GM11168 (cell line): Measurements from ENCODE around the gene FAM221B.

Experiments
- in situ Hi-C: fragments of 300-500 bp; cut with MboI; formaldehyde crosslinking; loops from one replicate; pipeline ENCODE4 v1.12.0; 2022; ENCODE audit warnings: low sequenced_read_pairs; ENCODE audit not compliant: unreplicated experiment

Gene FAM221B, protein sequence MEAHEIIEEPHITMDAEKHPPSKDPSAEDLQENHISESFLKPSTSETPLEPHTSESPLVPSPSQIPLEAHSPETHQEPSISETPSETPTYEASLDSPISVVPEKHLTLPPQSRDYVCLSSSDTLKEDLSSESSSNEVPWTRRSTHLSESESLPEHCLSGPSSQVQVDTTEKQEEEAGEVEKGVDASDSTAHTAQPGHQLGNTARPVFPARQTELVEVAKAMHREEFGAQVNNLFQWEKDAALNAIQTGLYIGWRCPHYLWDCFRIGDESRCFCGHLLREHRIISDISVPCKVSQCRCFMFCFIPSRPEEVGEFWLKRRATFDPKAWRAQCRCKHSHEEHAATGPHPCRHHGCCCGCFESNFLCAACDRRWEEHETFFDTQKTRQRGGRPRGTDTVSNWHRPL

DNA sequence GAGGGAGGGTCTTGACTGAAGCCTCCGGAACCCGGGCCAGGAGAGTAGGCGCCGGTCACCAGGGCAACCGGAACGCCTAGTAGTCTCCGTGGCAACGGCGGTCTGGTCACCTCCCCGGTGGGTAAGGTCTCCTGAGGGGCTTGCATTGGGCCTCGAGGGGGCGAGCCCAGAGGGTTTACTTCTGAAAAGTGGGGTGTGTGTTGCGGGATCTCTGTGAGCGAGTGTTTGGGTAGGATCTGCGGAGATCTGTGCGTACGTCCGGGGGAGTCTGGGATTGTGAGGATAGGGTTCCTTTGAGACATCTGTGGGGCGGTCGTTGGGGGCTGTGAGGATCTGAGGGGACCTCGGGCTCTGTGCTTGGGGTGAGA lies at the start of gene FAM221B:
FAM221B (minus strand) TSS at position 17 of the 368 bp plus-strand sequence. CDS start 2,571 bp downstream, outside the sequence.
- in situ Hi-C loops, result no loop called here

DNA sequence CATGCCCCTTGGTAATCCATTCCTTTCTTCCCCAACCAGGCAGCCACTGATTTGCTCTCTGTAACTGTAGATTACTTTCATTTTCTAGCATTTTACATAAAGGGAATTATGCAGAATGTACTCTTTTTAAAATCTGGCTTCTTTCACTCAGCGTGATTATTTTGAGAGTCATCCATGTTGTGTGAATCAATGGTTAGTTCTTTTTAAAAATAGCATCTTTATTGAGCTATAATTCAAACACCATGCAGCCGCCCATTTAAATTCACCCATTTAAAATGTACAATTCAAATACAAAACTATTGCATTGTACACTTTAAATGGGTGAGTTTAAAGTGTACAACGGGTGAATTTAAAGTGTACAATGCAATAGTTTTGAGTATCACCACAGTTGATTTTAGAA lies 44.0 kb upstream of the FAM221B start:
- in situ Hi-C loops, result no loop called here

DNA sequence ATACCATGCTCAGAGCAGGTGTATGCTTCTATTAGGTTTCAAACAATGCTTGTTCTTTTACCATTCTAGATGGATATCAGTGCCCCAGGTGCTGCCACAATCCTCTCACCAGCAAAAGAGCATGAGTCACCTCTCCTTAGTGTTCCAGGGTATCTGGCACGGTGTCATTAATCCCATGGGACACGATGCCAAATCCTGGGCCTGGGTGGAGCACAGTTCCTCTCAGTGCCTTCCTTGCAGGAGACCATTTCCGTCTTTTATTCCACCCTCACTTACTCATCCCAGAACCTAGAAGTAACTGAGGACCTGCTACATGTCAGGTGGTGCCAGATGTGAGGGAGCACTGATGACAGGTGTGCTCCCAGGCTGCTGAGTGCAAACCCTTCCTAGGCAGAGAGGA lies 43.0 kb upstream of the FAM221B start:
- in situ Hi-C loops, result no loop called here

DNA sequence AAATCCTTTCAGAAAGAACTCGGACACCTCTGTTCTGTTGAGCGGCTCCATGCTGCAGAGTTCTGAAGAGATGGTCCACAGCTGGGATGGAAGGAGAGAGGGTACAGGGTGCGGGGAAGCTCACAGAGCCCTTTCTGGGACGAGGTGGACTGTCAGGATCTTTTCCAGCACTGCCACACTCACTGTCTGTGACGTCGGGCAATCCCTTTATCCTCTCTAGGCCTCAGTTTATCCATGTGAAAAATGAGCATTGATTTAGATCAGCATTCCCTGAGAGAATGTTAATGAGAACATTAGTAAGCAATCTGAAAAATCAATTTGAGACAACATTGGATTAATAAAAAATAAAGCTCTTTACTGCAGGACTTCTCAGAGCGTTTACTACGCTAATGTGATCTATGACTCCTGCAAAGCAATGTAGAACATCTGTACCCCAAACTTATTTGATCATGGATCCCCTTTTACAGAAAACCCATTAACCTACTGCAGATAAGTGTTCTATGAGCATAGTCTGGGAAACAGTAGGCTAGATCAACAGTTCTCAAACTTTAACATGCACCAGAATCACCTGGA lies 41.9 kb upstream of the FAM221B start, which contains the start of gene OR13J1:
OR13J1 (minus strand) TSS at position 51 of the 573 bp plus-strand sequence; CDS start at position 51, 0 bp downstream.
- in situ Hi-C loops, result no loop called here

DNA sequence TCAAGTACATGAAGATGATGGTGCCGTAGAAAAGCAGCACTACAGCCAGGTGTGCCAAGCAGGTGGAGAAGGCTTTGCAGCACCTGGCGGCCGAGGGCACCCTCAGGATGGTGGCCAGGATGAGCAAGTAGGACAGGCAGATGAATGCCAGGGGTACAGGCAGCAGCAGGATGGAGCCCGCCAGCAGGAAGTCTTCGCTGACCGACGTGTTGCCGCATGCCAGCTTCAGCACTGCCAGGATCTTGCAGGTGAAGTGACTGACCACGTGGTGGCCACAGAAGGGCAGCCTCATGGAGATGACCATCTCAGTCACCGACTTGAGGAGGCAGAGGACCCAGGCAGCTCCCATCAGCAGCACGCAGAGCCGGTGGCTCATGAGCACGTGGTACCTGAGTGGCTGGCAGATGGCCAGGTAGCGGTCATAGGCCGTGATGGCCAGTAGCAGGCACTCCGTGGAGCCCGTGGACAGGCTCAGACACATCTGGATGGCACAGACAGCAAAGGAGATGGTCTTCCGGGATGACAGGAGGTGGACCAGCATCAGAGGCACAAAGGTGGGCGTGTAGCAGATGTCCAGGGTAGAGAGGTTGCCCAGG lies 41.2 kb upstream of the FAM221B start:
- in situ Hi-C loops, result no loop called here

DNA sequence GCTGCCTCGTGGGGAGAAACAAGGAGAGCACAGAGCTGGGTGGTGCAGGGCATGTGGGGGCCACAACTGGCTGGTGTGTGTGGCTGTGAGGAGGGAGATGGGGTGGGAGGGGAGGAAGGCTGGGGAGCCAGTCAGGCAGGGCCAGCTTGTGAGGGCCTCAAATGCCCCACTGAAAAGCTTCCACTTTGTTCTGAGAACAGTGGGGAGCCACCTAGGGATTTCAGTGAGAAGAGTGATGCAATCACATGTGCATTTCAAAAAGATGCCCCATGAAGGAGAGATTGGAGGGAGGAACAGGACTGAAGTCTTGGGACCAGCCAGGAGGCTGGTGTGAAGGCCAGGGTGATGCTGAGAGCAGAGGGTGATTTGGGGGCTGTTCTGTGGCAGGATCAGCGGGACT lies 40.4 kb upstream of the FAM221B start:
- in situ Hi-C loops, result no loop called here

DNA sequence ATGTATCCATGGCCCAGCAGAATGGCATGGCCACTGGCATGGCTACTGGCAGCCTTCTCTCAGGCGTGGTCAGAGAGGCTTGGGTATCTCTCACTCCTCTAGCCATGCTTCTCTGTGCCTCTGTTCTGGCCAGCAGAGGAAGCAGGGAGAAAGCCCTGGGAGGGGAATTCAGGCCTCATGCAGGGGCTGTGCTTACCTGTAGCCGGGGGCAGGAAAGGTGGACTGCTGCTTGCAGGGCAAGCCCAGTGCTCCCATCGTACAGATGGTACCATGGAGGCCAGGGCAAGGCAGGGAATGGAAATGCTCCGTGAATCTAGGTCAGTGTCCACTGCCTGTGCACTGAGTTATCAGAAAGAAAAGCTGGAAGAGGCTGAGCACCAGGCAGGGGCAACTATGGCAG lies 39.0 kb upstream of the FAM221B start:
- in situ Hi-C loops, result no loop called here

DNA sequence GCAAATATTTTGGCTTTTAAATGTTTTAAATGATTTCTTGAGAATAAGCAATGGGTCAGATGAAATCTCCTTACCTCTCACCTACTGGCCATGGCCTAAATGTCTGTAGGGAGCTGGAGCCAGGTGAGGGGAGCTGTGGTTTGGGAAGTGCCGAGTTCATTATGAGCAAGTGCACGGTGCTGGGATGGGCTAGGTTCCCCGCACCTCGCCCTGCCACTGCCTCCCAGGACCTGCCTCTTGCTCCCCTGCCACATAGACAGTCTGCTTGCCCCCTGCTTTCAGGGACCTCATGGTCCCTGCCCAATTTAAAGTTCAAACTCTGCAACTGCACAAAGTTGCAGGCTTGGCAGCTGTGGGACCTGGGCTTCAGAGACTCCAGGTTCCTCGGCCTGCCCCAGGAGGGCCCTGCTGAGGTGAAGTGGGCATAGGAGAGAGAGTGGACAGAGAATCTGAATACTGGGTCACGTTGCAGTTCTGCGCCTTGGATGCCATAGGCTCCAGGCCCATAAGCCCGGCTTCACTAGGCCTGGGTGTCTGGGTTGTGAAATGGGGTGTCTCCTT lies 36.2 kb upstream of the FAM221B start:
- in situ Hi-C loops, result no loop called here

DNA sequence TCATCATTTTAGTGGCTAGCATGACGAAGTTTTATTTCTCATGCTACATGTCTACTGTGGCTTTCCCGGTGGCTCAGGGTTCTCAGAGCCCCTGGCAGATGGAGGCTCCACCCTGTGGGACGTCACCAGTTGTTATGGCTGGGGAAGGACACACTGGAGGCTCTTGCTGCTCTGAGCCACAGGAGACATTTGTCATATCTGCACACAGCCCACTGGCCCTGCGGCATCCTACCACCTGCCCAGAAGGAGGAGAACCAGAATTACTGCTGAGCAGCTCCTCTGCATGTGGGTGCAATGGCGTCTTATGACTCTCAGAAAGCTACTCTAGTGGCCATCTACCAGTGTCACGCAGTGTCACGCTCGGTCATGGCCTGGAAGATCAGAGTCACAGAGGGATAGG lies 35.1 kb upstream of the FAM221B start:
- in situ Hi-C loops, result no loop called here

DNA sequence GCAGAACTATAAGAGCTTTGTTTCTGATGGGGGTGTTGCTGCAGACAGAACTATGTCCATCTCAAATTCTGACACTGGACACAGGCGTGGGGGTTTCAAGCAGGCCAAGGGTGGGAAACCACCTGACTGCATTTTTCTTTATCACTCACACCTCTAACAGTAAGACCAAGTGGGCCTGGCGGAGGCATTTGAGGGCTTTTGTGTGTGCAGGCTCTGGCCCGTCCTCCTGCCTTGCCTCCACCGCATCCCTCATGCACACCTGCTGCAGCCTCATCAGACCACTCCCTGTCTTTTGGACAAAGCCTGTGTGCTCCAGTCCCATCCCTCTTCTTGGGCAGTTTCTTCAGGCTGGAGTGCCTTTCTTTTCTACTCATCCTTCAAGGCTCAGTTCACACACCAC lies 33.8 kb upstream of the FAM221B start:
- in situ Hi-C loops, result no loop called here

DNA sequence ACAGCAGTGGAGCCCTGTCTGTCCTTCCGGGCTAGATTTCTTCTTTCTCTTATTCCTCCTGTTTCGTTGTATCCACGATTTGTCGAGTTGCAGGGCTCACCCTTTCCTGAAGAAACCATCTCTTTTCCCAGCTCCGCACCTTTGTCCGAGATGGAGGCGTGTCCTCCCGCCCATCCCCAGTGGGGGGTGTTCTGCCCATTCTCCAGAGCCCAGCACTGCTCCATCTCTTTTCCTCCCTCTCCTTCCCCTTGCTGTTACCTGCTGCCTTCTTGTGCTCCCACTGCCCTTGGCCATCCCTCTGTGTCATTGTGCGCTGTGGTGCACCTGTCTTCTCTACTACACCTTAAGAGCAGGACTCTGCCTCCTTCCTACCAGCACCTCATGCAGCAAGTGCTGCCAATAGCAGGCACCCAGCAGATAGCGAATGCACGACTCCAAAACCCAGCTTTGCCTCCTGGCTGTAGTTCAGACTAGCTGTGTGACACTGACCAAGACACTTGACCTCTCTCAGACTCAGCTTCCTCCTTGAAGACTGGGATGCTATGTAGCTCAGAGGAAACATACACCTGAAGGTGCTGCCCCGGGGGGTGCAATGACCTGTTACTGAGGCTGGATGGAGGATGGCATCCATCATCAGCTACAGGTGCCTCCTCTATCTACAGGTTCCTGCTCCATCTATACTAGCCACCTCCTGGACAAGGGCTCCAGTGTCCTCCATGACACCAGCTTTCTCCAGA lies 32.8 kb upstream of the FAM221B start:
- in situ Hi-C loops, result no loop called here

DNA sequence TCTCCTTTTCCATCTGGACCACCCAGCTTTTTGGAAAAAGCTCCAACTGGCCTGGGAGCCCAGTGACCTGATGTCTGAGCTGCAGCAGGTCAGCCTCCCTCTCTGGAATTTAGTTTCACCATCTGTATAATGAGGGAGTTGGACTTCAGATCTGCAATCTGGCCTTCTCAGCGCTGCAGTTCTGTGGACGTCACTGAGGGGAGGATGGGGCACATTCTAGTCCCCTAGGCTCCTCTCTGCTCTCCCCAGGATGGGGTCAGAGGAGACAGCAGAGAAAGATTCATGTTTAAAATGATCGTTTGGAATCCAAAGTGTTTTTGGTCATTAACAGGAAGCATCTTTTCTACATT lies 31.4 kb upstream of the FAM221B start:
- in situ Hi-C loops, result no loop called here

DNA sequence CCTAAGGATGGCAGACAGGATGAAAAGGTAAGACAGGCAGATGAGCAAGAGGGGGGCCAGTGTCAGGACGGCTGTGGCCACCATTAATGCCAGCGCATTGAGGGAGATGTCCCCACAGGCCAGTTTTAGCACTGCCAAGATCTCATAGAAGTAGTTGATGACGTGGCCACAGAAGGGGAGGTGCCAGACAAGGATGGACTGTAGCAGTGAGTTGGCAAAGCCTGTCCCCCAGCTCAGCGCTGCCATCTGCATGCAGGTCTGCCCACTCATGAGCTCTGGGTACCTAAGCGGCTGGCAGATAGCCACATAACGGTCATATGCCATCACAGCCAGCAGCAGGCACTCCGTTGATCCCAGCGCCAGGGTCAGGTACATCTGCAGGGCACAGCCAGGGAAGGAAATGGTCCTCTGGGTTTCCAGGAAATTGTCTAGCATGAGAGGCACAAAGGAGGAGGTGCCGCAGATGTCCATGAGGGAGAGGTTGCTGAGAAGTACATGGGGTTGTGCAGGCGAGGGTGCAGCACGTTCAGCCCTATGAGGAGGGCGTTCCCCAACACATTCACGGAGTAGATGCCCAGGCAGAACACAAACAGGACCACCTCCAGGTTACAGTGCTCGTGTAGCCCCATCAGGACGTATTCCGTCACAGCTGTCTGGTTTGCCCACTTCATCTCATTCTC lies 30.9 kb upstream of the FAM221B start:
- in situ Hi-C loops, result no loop called here

DNA sequence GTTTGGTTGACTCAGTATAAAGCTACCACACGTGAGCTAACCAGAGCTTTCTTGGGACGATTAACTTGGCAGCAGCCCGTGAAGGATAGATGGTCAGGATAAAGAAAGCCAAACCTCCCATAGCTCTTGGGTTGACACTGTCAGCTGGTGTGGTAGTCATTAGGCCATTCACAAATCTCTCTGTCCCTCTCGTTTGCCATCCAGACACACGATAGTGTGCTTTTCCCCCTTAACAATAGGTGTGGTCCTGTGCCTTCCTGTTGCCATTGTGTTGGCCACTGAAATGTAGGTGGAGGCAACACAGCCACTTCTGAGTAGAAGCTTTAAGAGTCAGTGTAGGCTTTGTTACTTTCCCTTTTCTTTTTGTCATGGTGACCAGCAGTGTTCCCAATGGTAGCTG lies 29.9 kb upstream of the FAM221B start:
- in situ Hi-C loops, result no loop called here

DNA sequence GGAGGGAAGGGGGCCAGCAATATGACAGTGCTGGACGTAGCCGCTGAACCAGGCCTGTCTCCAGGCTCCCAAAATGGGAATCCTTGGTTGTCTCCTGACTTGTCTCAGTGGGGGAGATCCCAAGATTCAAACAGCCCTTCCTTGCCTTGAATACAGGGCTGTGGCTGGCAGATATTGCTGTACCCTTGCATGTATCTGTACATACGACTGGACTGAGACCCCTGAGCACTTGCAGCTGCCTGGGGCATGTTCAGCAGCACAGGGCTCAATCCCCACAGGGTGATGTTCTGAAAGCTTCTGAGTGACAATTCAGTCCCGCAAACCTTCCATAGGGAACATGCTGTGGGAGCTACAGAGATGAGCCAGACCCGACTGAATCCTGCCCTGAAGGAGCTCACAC lies 28.4 kb upstream of the FAM221B start:
- in situ Hi-C loops, result no loop called here

DNA sequence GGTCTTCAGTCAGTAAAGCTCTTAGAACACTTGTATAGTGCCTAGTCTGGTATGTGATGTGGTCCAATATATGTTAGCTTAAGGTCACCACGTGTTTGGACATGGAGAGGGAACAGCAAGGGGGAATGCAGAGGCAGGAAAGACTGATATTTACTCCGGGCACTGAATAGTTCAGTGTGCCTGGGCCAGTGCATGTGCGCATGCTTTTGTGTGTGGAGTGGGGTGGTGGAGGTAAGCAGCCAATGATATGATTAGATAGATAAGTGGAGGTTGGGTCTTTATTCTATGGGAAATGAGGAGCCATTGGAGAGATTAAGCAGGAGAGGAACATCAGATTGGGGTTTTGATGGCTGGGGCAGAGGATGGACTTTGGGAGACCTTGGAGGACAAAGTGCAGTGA lies 27.7 kb upstream of the FAM221B start:
- in situ Hi-C loops, result no loop called here

DNA sequence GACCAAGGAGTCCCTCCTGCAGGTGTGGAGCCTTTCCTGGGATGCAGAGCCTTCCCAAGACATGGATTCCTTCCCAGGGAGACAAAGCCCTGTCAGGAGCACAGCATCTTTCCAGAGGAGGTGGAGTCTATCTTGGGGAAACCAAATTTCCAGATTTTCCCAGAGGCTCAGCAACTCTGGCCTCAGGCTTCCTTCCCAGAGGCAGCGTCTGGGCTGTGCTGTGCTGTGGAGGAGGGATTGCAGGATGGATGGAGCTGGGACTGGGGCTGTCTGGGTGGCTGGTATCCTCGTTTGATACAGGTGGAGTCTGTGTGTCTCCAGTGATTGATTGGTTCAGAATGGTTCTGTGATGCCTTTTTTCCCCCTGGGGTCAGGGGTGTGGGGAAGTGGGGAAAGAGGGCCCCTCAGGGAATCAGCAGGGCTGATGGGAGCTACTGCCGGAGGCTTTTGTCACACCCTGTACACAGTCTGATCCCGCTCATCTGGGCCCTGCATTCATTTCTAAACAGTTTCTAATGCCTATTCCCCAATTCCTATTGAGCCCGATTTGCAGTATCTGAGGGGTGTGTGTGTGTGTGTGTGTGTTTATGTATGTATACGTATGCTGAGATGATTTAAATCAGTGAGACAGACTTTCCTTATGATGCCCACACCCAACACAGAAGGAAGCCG lies 25.7 kb upstream of the FAM221B start:
- in situ Hi-C loops, result no loop called here

DNA sequence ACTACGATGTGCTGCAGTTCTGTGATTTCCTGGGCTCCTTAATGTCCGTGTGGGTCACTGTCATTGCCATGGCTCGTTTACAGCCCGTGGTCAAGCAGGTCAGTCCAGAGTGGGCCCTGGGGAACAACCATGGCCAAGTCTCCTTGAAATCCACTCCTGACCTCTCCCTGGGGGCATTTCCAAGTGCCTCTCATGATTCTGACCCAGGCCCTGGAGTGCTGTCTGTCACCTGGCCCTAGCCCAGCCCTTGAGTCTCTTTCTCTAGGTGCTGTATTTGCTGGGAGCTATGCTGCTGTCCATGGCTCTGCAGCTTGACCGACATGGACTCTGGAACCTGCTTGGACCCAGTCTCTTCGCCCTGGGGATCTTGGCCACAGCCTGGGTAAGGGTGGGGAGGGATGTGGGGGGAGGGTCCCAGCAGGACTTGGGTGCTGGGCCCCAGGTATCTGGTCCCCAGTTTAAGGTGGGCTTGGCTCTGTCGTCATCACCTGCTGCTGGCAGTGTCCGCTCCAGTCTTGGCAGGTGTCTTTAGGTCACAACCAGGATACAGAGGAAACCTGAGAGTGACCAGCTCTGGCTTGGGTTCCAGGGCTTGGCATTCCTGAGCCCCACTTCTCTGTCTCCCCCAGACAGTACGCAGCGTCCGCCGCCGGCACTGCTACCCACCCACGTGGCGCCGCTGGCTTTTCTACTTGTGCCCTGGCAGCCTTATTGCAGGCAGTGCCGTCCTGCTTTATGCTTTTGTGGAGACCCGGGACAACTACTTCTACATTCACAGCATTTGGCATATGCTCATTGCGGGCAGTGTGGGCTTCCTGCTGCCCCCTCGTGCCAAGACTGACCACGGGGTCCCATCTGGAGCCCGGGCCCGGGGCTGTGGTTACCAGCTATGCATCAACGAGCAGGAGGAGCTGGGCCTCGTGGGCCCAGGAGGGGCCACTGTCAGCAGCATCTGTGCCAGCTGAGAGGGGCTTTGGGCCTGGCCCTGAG lies 24.6 kb upstream of the FAM221B start:
- in situ Hi-C loops, result no loop called here
